ENCODE data around the gene NEDD4. TPM values are rescaled to one million over a fixed set of nuclear protein-coding genes. Genes with fewer than 3 reads are reported as not detected.

The NEDD4 gene
- polyA plus RNA-seq (2013) = 34.2 TPM

DNA sequence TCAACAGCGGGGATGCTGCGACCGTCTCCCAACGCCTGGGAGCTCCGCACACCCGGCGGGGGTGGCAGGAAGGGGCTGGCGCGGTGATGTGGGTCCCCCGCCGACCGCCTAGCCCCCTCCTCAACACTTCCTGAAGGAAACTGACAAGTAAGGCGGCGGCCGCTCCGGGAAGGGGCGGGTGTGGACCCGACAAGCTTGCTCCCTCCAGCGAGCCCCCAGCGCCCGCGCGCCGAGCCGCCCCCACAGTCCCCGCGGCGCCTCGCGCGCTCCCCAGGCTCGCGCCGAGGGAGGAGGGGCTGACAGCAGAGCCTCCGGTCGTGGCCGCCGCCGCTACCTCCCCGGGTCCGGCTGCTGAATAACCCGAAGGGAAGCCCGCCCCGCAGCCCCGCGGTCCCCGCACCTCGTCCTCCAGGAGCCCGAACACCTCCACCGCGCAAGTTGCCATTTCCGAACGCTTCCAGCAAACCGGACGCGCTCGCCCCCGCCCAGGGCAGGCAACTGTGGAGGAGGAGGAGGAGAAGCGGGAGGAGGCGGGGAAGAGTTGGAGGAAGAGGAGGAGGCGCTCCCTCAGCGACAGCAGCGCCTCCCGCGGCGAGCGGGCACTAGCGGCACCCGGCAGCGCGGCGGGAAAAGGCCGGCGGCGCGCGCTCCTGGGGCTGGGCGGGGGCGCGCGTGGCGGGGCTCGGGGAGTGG lies at the start of gene NEDD4:
TSS of gene NEDD4 (minus strand) at position 502 of the 693 bp plus-strand sequence. CDS start at position 445, 57 bp downstream.
- ChIA-PET CTCF (interaction anchor here (0.5 to 2.0 kb wide), 7 partner anchors 9 to 368 kb away, joined by 3 to 5 read pairs (median 3); no protein-coding TSS in a partner anchor), POLR2A (interaction anchor here (0.6 to 1.6 kb wide), 8 partner anchors 7 to 76 kb away, joined by 3 to 7 read pairs (median 3); no protein-coding TSS in a partner anchor)
- no peaks in the 10 kb centered on the region for H3K9me3 ChIP-seq (ENCODE audit: control extremely low read depth in 1 of 5, control insufficient read depth in 4 of 5, insufficient read depth in 2 of 5, low read depth in 1 of 5, low read length in 4 of 5)
- peak within 1 kb of the TSS; percentile 74 to 90 for H3K27ac ChIP-seq (ENCODE audit: insufficient read depth in 1 of 2, low read depth in 1 of 2, low read length in 2 of 2, poor library complexity in 1 of 2, severe bottlenecking in 2 of 2)
- H3K4me3 ChIP-seq (ENCODE audit: control insufficient read depth in 1 of 7, extremely low read depth in 1 of 7, insufficient read depth in 4 of 7, low read depth in 2 of 7, low read length in 6 of 7) = peak within 1 kb of the TSS; percentile 75 to 99 (median 91)
- H3K4me1 ChIP-seq (ENCODE audit: control extremely low read depth in 1 of 4, control insufficient read depth in 4 of 4, insufficient read depth in 4 of 4, low read length in 3 of 4) = peaks cover 15 to 34% (median 29%) of the 10 kb centered on the region in 4 experiments
- peak; percentile 86 to 96 (median 92) for DNase-seq
- WGBS (ENCODE audit: insufficient coverage) = 0% methylated on average over 79 of the region's 83 CpGs
- no peaks in the 10 kb centered on the region for H3K27me3 ChIP-seq (replicated peaks in 2 of 5; ENCODE audit: control insufficient read depth in 4 of 5, insufficient read depth in 5 of 5, low read length in 4 of 5)
- H3K36me3 ChIP-seq (ENCODE audit: control insufficient read depth in 4 of 4, insufficient read depth in 4 of 4, low read length in 3 of 4) = peaks cover 0 to 2% (median 0%) of the 10 kb centered on the region in 4 experiments

DNA sequence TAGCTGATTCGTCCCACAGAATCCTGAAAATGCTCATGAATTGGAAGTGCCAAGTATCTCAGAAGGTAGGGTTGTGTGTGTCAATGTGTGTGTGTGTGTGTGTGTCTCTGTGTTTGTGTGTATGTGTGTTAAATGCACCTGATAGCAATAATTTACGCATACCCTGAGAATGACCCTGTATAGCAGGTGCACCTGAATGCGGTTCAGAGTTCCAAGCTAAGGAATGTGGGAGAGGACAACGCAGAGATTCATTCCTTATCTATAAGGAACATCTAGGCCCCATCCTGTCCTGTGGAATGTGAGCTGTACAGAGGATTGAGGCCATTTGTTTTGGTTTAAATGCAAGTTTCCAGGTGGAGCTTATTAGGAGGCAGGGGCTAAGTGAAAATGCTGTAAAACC lies 49.1 kb upstream of the NEDD4 start:
- POLR2A ChIA-PET = no interaction called here
- no peak for DNase-seq
- WGBS (ENCODE audit: insufficient coverage) = 93% methylated on average over 3 of the region's 4 CpGs
- Histone ChIP-seq H3K4me1 (ENCODE audit: control extremely low read depth in 1 of 4, control insufficient read depth in 4 of 4, insufficient read depth in 4 of 4, low read length in 3 of 4) (peaks cover 0 to 12% (median 6%) of the 10 kb centered on the region in 4 experiments), H3K27ac (ENCODE audit: insufficient read depth in 1 of 2, low read depth in 1 of 2, low read length in 2 of 2, poor library complexity in 1 of 2, severe bottlenecking in 2 of 2) (no peak overlapping the region), H3K4me3 (ENCODE audit: control insufficient read depth in 1 of 7, extremely low read depth in 1 of 7, insufficient read depth in 4 of 7, low read depth in 2 of 7, low read length in 6 of 7) (no peak overlapping the region), H3K27me3 (replicated peaks in 2 of 5; ENCODE audit: control insufficient read depth in 4 of 5, insufficient read depth in 5 of 5, low read length in 4 of 5) (no peaks in the 10 kb centered on the region), H3K36me3 (ENCODE audit: control insufficient read depth in 4 of 4, insufficient read depth in 4 of 4, low read length in 3 of 4) (no peaks in the 10 kb centered on the region), H3K9me3 (ENCODE audit: control extremely low read depth in 1 of 5, control insufficient read depth in 4 of 5, insufficient read depth in 2 of 5, low read depth in 1 of 5, low read length in 4 of 5) (peaks cover 0 to 3% (median 0%) of the 10 kb centered on the region in 5 experiments)
- CTCF ChIA-PET = interaction anchor here (1.1 kb wide), 1 partner anchor 11 kb away, joined by 3 read pairs; no protein-coding TSS in a partner anchor

DNA sequence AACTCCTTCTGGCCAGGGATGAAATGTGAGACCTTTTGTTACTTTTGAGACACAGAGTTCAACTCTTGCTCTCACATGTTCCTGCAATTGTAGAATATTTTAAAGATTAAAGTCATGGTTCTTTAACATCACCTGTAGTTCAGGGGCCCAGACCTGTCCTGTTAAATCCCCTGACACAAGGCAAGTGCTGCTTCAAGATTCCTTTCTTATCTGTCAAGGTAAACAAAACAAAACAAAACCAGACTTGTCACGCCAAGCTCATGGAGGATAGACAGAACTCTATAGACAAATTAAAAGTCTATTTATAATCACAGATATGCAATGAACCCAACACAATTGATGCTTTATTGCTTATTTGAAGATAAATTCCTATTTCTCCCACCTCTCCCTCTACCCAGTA lies 48.6 kb upstream of the NEDD4 start:
- no peak for DNase-seq
- H3K4me1 ChIP-seq (ENCODE audit: control extremely low read depth in 1 of 4, control insufficient read depth in 4 of 4, insufficient read depth in 4 of 4, low read length in 3 of 4) = peaks cover 0 to 12% (median 6%) of the 10 kb centered on the region in 4 experiments
- no CpG with 5 or more reads among the region's 1 CpG for WGBS (ENCODE audit: insufficient coverage)
- no peak overlapping the region for H3K4me3 ChIP-seq (ENCODE audit: control insufficient read depth in 1 of 7, extremely low read depth in 1 of 7, insufficient read depth in 4 of 7, low read depth in 2 of 7, low read length in 6 of 7)
- ChIA-PET POLR2A (interaction anchor here (0.6 kb wide), 1 partner anchor 41 kb away, joined by 3 read pairs; no protein-coding TSS in a partner anchor), CTCF (interaction anchor here (1.1 kb wide), 1 partner anchor 11 kb away, joined by 3 read pairs; no protein-coding TSS in a partner anchor)
- no peak overlapping the region for H3K27ac ChIP-seq (ENCODE audit: insufficient read depth in 1 of 2, low read depth in 1 of 2, low read length in 2 of 2, poor library complexity in 1 of 2, severe bottlenecking in 2 of 2)
- no peaks in the 10 kb centered on the region for H3K36me3 ChIP-seq (ENCODE audit: control insufficient read depth in 4 of 4, insufficient read depth in 4 of 4, low read length in 3 of 4)
- H3K27me3 ChIP-seq (replicated peaks in 2 of 5; ENCODE audit: control insufficient read depth in 4 of 5, insufficient read depth in 5 of 5, low read length in 4 of 5) = no peaks in the 10 kb centered on the region
- H3K9me3 ChIP-seq (ENCODE audit: control extremely low read depth in 1 of 5, control insufficient read depth in 4 of 5, insufficient read depth in 2 of 5, low read depth in 1 of 5, low read length in 4 of 5) = peaks cover 0 to 2% (median 0%) of the 10 kb centered on the region in 5 experiments

DNA sequence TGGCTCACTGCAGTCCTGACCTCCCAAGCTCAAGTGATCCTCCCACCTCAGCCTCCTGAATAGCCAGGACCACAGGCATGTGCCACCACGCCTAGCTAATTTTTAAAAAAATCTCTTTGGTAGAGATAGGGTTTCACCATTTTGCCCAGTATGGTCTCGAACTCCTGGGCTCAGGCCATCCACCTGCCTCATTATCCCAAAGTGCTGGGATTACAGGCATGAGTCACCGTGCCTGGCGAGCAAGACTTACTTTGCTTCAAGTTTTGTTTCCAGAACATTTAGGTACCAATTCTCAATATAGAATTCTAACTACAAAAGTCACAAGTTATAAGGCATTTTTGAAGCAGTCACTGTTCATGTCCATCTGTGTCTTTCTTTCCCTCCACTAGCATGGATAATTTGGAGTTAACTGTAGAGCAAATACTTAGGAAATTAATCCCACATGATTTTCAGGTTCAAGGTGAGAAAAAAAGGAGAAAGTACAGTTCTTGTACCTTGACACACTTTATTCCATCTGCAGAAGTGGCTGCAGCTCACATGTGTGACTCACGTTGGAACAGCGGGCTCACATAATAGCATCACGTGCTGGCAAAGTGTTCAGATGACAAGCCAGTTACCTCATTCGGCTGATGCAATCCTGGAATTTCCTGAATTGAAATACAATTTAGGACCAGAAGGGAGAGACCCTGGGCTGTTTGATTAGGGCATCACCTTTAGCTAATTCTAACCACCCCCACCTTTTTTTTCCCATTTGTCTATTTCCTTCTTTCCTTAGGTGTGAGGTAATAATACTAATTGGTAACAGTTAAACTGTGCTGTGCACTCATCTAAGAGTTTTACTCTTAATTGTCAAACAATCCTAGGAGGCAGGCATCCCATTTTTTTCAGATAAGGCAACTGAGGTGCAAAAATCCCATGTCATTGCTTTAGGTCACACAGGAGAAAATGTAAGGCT lies 46.9 kb upstream of the NEDD4 start:
- Histone ChIP-seq H3K27ac (ENCODE audit: insufficient read depth in 1 of 2, low read depth in 1 of 2, low read length in 2 of 2, poor library complexity in 1 of 2, severe bottlenecking in 2 of 2) (no peak overlapping the region), H3K9me3 (ENCODE audit: control extremely low read depth in 1 of 5, control insufficient read depth in 4 of 5, insufficient read depth in 2 of 5, low read depth in 1 of 5, low read length in 4 of 5) (no peaks in the 10 kb centered on the region), H3K4me3 (ENCODE audit: control insufficient read depth in 1 of 7, extremely low read depth in 1 of 7, insufficient read depth in 4 of 7, low read depth in 2 of 7, low read length in 6 of 7) (no peak overlapping the region), H3K4me1 (ENCODE audit: control extremely low read depth in 1 of 4, control insufficient read depth in 4 of 4, insufficient read depth in 4 of 4, low read length in 3 of 4) (peaks cover 0 to 12% (median 6%) of the 10 kb centered on the region in 4 experiments), H3K36me3 (ENCODE audit: control insufficient read depth in 4 of 4, insufficient read depth in 4 of 4, low read length in 3 of 4) (no peaks in the 10 kb centered on the region), H3K27me3 (replicated peaks in 2 of 5; ENCODE audit: control insufficient read depth in 4 of 5, insufficient read depth in 5 of 5, low read length in 4 of 5) (no peaks in the 10 kb centered on the region)
- ChIA-PET POLR2A (no interaction called here), CTCF (interaction anchor here (0.6 kb wide), 1 partner anchor 202 kb away, joined by 3 read pairs; no protein-coding TSS in a partner anchor)
- peak in 2 of 3 donors; percentile 6 to 21 for DNase-seq
- 94% methylated on average over 8 of the region's 8 CpGs for WGBS (ENCODE audit: insufficient coverage)

DNA sequence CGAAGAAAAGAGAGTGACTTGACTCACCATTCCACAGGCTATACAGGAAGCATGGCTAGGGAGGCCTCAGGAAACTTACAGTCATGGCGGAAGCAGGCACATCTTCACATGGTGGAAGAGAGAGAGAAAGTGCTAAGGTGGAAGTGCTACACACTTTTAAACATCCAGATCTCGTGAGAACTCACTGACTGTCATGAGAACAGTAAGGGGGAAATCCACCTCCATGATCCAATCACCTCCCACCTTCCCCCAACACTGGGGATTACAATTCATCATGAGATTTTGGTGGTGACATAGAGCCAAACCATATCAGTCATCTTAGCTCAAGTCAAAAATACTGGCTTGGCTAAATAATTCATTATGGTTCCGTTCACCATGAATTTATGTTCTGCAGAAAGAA lies 45.3 kb upstream of the NEDD4 start:
- peaks cover 0 to 9% (median 6%) of the 10 kb centered on the region in 4 experiments for H3K4me1 ChIP-seq (ENCODE audit: control extremely low read depth in 1 of 4, control insufficient read depth in 4 of 4, insufficient read depth in 4 of 4, low read length in 3 of 4)
- no peak for DNase-seq
- CTCF ChIA-PET = interaction anchor here (1.4 kb wide), 1 partner anchor 14 kb away, joined by 4 read pairs; no protein-coding TSS in a partner anchor
- no peak overlapping the region for H3K4me3 ChIP-seq (ENCODE audit: control insufficient read depth in 1 of 7, extremely low read depth in 1 of 7, insufficient read depth in 4 of 7, low read depth in 2 of 7, low read length in 6 of 7)
- POLR2A ChIA-PET = no interaction called here
- no peaks in the 10 kb centered on the region for H3K27me3 ChIP-seq (replicated peaks in 2 of 5; ENCODE audit: control insufficient read depth in 4 of 5, insufficient read depth in 5 of 5, low read length in 4 of 5)
- WGBS (ENCODE audit: insufficient coverage) = 100% methylated on average over 2 of the region's 4 CpGs
- H3K27ac ChIP-seq (ENCODE audit: insufficient read depth in 1 of 2, low read depth in 1 of 2, low read length in 2 of 2, poor library complexity in 1 of 2, severe bottlenecking in 2 of 2) = no peak overlapping the region
- no peaks in the 10 kb centered on the region for H3K9me3 ChIP-seq (ENCODE audit: control extremely low read depth in 1 of 5, control insufficient read depth in 4 of 5, insufficient read depth in 2 of 5, low read depth in 1 of 5, low read length in 4 of 5)
- H3K36me3 ChIP-seq (ENCODE audit: control insufficient read depth in 4 of 4, insufficient read depth in 4 of 4, low read length in 3 of 4) = no peaks in the 10 kb centered on the region

DNA sequence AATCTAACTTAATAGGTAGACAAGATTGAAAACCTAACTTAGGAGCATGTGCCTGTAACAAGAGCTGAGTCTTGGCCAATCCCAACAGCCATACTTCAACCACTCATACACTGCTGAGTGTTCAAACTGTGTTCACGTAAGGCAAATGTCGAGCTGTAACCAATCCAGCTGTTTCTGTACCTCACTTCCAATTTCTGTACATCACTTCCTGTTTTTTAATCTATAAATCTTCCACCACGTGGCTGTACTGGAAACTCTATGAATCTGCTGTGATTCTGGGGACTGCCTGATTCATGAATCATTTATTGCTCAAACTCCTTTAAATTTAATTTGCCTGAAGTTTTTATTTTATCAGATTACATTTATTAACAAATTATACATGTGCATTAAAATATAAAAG lies 44.6 kb upstream of the NEDD4 start:
- no CpG with 5 or more reads among the region's 3 CpGs for WGBS (ENCODE audit: insufficient coverage)
- Histone ChIP-seq H3K9me3 (ENCODE audit: control extremely low read depth in 1 of 5, control insufficient read depth in 4 of 5, insufficient read depth in 2 of 5, low read depth in 1 of 5, low read length in 4 of 5) (no peaks in the 10 kb centered on the region), H3K36me3 (ENCODE audit: control insufficient read depth in 4 of 4, insufficient read depth in 4 of 4, low read length in 3 of 4) (no peaks in the 10 kb centered on the region), H3K4me1 (ENCODE audit: control extremely low read depth in 1 of 4, control insufficient read depth in 4 of 4, insufficient read depth in 4 of 4, low read length in 3 of 4) (peaks cover 0 to 4% (median 2%) of the 10 kb centered on the region in 4 experiments), H3K27me3 (replicated peaks in 2 of 5; ENCODE audit: control insufficient read depth in 4 of 5, insufficient read depth in 5 of 5, low read length in 4 of 5) (no peaks in the 10 kb centered on the region), H3K27ac (ENCODE audit: insufficient read depth in 1 of 2, low read depth in 1 of 2, low read length in 2 of 2, poor library complexity in 1 of 2, severe bottlenecking in 2 of 2) (no peak overlapping the region), H3K4me3 (ENCODE audit: control insufficient read depth in 1 of 7, extremely low read depth in 1 of 7, insufficient read depth in 4 of 7, low read depth in 2 of 7, low read length in 6 of 7) (no peak overlapping the region)
- peak; percentile 34 to 81 (median 64) for DNase-seq
- CTCF ChIA-PET = interaction anchor here (1.4 kb wide), 1 partner anchor 14 kb away, joined by 4 read pairs; no protein-coding TSS in a partner anchor
- POLR2A ChIA-PET = no interaction called here
